ENCODE data around the gene POLDIP2. TPM values are rescaled to one million over a fixed set of nuclear protein-coding genes. Genes with fewer than 3 reads are reported as not detected.

Gene POLDIP2
- total and polyA plus RNA-seq, 2 donors (not counting 1 experiment from before 2014, with no cell fraction given): 79.3 to 89.2 TPM

GRCh38 chr17:28368915-28369683, 11.8 kb upstream of the POLDIP2 start:
- H3K4me2 ChIP-seq (ENCODE audit: extremely low read depth, insufficient read depth, low read length): no peak overlapping the region
- H3K4me3 ChIP-seq (replicated peaks in 1 of 4; ENCODE audit: control extremely low read depth in 1 of 4, insufficient read depth in 1 of 4, low read depth in 3 of 4, low read length in 4 of 4): no peak overlapping the region
- no peaks in the 10 kb centered on the region for H4K20me1 ChIP-seq (ENCODE audit: control insufficient read depth, extremely low read depth, insufficient read depth, low read length)
- no peaks in the 10 kb centered on the region for H3K27me3 ChIP-seq (ENCODE audit: control insufficient read depth, insufficient read depth, low read length)
- DNase-seq (ENCODE audit: low read depth in 2 of 2): no peak
- TF ChIP-seq EZH2 (IDR thresholded peaks at IDR 0.05; ENCODE audit: low read length, missing control alignments) (no peak), CTCF (conservative IDR thresholded peaks at IDR 0.05 in 1 of 2, IDR thresholded peaks at IDR 0.05 in 1 of 2; ENCODE audit: low read depth in 1 of 2, low read length in 2 of 2) (no peak)
- peaks cover 9% of the 10 kb centered on the region for H3K4me1 ChIP-seq (ENCODE audit: control insufficient read depth, extremely low read depth, insufficient read depth, low read length)
- no peaks in the 10 kb centered on the region for H3K36me3 ChIP-seq (ENCODE audit: control insufficient read depth, insufficient read depth, low read length)
- peaks cover 4% of the 10 kb centered on the region for H3K79me2 ChIP-seq (ENCODE audit: control insufficient read depth, insufficient read depth, low read length)
- no peak overlapping the region for H2AFZ ChIP-seq (ENCODE audit: low read length)
- H3K9ac ChIP-seq (ENCODE audit: insufficient read depth, low read length): no peak overlapping the region
- no peaks in the 10 kb centered on the region for H3K9me3 ChIP-seq (ENCODE audit: control insufficient read depth, insufficient read depth, low read depth, low read length)
- no peak overlapping the region for H3K27ac ChIP-seq (ENCODE audit: insufficient read depth, low read length)

- H3K36me3 ChIP-seq (ENCODE audit: control insufficient read depth, insufficient read depth, low read length): no peaks in the 10 kb centered on the region
- no peak overlapping the region for H2AFZ ChIP-seq (ENCODE audit: low read length)
- peaks cover 2% of the 10 kb centered on the region for H3K79me2 ChIP-seq (ENCODE audit: control insufficient read depth, insufficient read depth, low read length)
- no peaks in the 10 kb centered on the region for H3K9me3 ChIP-seq (ENCODE audit: control insufficient read depth, insufficient read depth, low read depth, low read length)
- no peaks in the 10 kb centered on the region for H3K27me3 ChIP-seq (ENCODE audit: control insufficient read depth, insufficient read depth, low read length)
- no peak overlapping the region for H3K9ac ChIP-seq (ENCODE audit: insufficient read depth, low read length)
- TF ChIP-seq CTCF (conservative IDR thresholded peaks at IDR 0.05 in 1 of 2, IDR thresholded peaks at IDR 0.05 in 1 of 2; ENCODE audit: low read depth in 1 of 2, low read length in 2 of 2) (no peak), EZH2 (IDR thresholded peaks at IDR 0.05; ENCODE audit: low read length, missing control alignments) (no peak)
- H3K4me3 ChIP-seq (replicated peaks in 1 of 4; ENCODE audit: control extremely low read depth in 1 of 4, insufficient read depth in 1 of 4, low read depth in 3 of 4, low read length in 4 of 4): no peak overlapping the region
- H3K4me1 ChIP-seq (ENCODE audit: control insufficient read depth, extremely low read depth, insufficient read depth, low read length): peaks cover 9% of the 10 kb centered on the region
- H4K20me1 ChIP-seq (ENCODE audit: control insufficient read depth, extremely low read depth, insufficient read depth, low read length): no peaks in the 10 kb centered on the region
- DNase-seq (ENCODE audit: low read depth in 2 of 2): no peak
- H3K4me2 ChIP-seq (ENCODE audit: extremely low read depth, insufficient read depth, low read length): no peak overlapping the region
- H3K27ac ChIP-seq (ENCODE audit: insufficient read depth, low read length): no peak overlapping the region
Observed at GRCh38 chr17:28368306-28368831, 11.0 kb upstream of the POLDIP2 start.

GRCh38 chr17:28367641-28368305, 10.4 kb upstream of the POLDIP2 start:
- no peak for TF ChIP-seq CTCF (conservative IDR thresholded peaks at IDR 0.05 in 1 of 2, IDR thresholded peaks at IDR 0.05 in 1 of 2; ENCODE audit: low read depth in 1 of 2, low read length in 2 of 2)
- no peak for TF ChIP-seq EZH2 (IDR thresholded peaks at IDR 0.05; ENCODE audit: low read length, missing control alignments)
- H3K4me3 ChIP-seq (replicated peaks in 1 of 4; ENCODE audit: control extremely low read depth in 1 of 4, insufficient read depth in 1 of 4, low read depth in 3 of 4, low read length in 4 of 4): no peak overlapping the region
- H3K36me3 ChIP-seq (ENCODE audit: control insufficient read depth, insufficient read depth, low read length): no peaks in the 10 kb centered on the region
- no peaks in the 10 kb centered on the region for H3K9me3 ChIP-seq (ENCODE audit: control insufficient read depth, insufficient read depth, low read depth, low read length)
- peaks cover 5% of the 10 kb centered on the region for H3K4me1 ChIP-seq (ENCODE audit: control insufficient read depth, extremely low read depth, insufficient read depth, low read length)
- H4K20me1 ChIP-seq (ENCODE audit: control insufficient read depth, extremely low read depth, insufficient read depth, low read length): no peaks in the 10 kb centered on the region
- no peaks in the 10 kb centered on the region for H3K27me3 ChIP-seq (ENCODE audit: control insufficient read depth, insufficient read depth, low read length)
- no peak for DNase-seq (ENCODE audit: low read depth in 2 of 2)
- no peak overlapping the region for H2AFZ ChIP-seq (ENCODE audit: low read length)
- H3K9ac ChIP-seq (ENCODE audit: insufficient read depth, low read length): no peak overlapping the region
- H3K4me2 ChIP-seq (ENCODE audit: extremely low read depth, insufficient read depth, low read length): no peak overlapping the region
- no peaks in the 10 kb centered on the region for H3K79me2 ChIP-seq (ENCODE audit: control insufficient read depth, insufficient read depth, low read length)
- H3K27ac ChIP-seq (ENCODE audit: insufficient read depth, low read length): no peak overlapping the region

Measured in fibroblast of lung (primary cell).